HG02759 (cell line): Measurements from ENCODE around the gene ITLN2.
"Not testable (repeated sequence)": the region's sequence is repeated elsewhere in the genome, so short reads cannot be mapped to it uniquely, and the experiment has no call there.

Experiments
- ATAC-seq: cut with Tn5 transposase; IDR thresholded peaks from one replicate; pipeline ENCODE4 v1.9.1; 2021; ENCODE audit warnings: mild to moderate bottlenecking, moderate library complexity; ENCODE audit not compliant: unreplicated experiment

Gene ITLN2

GRCh38 chr1:160910170-160910750 is 44.3 kb downstream of the ITLN2 start:
- ATAC-seq, result no peak

GRCh38 chr1:160907976-160908375 is 46.6 kb downstream of the ITLN2 start:
- no peak for ATAC-seq

- no peak for ATAC-seq
Measured at GRCh38 chr1:160905617-160905989, 49.0 kb downstream of the ITLN2 start.

GRCh38 chr1:160904783-160905616 is 49.6 kb downstream of the ITLN2 start:
- ATAC-seq, result no peak

- not testable (repeated sequence) for ATAC-seq
Measured at GRCh38 chr1:160902251-160902650, 52.4 kb downstream of the ITLN2 start.

- no peak for ATAC-seq
Measured at GRCh38 chr1:160901768-160902167, 52.8 kb downstream of the ITLN2 start.

GRCh38 chr1:160900683-160901082 is 53.9 kb downstream of the ITLN2 start:
- ATAC-seq, result not testable (repeated sequence)
